ENCODE measurements around the gene TNFSF11.

Gene TNFSF11

DNA sequence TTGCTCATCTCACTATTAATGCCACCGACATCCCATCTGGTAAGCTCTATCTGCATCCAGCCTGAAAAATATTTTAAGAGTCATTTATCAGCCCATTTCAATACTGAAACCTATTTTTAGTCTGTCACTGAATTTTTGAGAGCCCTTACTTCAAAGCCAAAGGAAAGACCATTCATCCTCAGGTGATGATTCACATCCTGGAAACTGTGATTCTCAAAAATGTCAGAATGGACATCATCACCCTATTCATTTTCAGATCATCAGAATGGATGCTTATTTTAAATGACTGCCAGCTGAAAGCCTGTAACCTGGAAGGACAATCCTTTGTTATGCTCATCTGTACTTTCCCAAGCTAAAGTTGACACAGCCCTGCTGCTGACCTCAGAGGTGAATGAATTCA lies 27.0 kb downstream of the TNFSF11 start:
- H3K27me3 ChIP-seq = no peaks in the 10 kb centered on the region
- no peak overlapping the region for H3K4me3 ChIP-seq (ENCODE audit: low read depth in 1 of 2, low read length in 1 of 2)
- no peaks in the 10 kb centered on the region for H3K4me1 ChIP-seq (ENCODE audit: control insufficient read depth in 1 of 2, insufficient read depth in 1 of 2, low read depth in 1 of 2, low read length in 1 of 2)
- H3K9me3 ChIP-seq = no peaks in the 10 kb centered on the region
- TF ChIP-seq, protein P1, sequence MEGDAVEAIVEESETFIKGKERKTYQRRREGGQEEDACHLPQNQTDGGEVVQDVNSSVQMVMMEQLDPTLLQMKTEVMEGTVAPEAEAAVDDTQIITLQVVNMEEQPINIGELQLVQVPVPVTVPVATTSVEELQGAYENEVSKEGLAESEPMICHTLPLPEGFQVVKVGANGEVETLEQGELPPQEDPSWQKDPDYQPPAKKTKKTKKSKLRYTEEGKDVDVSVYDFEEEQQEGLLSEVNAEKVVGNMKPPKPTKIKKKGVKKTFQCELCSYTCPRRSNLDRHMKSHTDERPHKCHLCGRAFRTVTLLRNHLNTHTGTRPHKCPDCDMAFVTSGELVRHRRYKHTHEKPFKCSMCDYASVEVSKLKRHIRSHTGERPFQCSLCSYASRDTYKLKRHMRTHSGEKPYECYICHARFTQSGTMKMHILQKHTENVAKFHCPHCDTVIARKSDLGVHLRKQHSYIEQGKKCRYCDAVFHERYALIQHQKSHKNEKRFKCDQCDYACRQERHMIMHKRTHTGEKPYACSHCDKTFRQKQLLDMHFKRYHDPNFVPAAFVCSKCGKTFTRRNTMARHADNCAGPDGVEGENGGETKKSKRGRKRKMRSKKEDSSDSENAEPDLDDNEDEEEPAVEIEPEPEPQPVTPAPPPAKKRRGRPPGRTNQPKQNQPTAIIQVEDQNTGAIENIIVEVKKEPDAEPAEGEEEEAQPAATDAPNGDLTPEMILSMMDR (IDR thresholded peaks at IDR 0.05) = no peak
- no peak overlapping the region for H3K27ac ChIP-seq
- H3K36me3 ChIP-seq = no peaks in the 10 kb centered on the region

DNA sequence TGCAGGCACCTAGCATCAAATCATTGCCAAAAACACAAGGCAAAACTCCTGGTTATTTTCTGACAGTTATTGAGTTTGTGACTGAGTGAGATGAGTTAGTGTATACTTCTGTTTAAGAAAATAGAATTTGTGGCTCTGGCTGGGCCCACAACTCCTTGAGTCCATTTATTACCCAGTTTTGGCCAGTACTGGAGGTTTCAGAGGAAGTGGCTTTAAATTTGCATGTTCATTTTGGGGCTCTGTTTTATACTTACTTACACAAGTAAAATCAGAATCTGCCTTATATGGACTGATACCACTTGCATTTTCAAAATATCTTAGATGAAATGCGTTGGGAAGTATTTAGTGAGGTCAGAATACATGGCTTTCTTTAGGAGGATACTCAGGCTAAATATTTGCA lies 29.0 kb downstream of the TNFSF11 start:
- no peaks in the 10 kb centered on the region for H3K36me3 ChIP-seq
- H3K4me1 ChIP-seq (ENCODE audit: control insufficient read depth in 1 of 2, insufficient read depth in 1 of 2, low read depth in 1 of 2, low read length in 1 of 2) = no peaks in the 10 kb centered on the region
- H3K27ac ChIP-seq = no peak overlapping the region
- no peaks in the 10 kb centered on the region for H3K9me3 ChIP-seq
- no peak overlapping the region for H3K4me3 ChIP-seq (ENCODE audit: low read depth in 1 of 2, low read length in 1 of 2)
- TF ChIP-seq, protein P1 (IDR thresholded peaks at IDR 0.05) = no peak
- H3K27me3 ChIP-seq = no peaks in the 10 kb centered on the region

DNA sequence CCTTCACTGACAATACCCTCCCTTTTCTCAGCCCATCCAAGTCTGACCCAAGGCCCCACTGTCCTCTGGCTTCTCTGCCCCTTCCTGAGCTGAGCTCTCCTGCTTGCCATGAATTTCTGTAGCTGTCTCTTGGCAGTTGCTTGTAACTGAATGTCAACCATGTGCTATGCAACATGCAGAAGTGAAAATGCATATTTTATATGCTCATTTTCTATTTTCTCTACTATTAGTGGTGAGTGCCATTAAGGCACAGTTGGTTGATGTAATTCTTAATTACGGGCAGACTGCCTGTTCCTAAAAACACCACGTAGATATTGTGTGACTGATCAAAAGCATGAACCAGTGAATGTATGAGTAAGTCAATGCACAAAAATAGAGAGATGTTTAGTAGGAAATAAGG lies 29.6 kb downstream of the TNFSF11 start:
- Histone ChIP-seq H3K4me3 (ENCODE audit: low read depth in 1 of 2, low read length in 1 of 2) (no peak overlapping the region), H3K4me1 (ENCODE audit: control insufficient read depth in 1 of 2, insufficient read depth in 1 of 2, low read depth in 1 of 2, low read length in 1 of 2) (no peaks in the 10 kb centered on the region), H3K27ac (no peak overlapping the region), H3K9me3 (no peaks in the 10 kb centered on the region), H3K36me3 (no peaks in the 10 kb centered on the region), H3K27me3 (no peaks in the 10 kb centered on the region)
- TF ChIP-seq, protein P1 (IDR thresholded peaks at IDR 0.05) = no peak

DNA sequence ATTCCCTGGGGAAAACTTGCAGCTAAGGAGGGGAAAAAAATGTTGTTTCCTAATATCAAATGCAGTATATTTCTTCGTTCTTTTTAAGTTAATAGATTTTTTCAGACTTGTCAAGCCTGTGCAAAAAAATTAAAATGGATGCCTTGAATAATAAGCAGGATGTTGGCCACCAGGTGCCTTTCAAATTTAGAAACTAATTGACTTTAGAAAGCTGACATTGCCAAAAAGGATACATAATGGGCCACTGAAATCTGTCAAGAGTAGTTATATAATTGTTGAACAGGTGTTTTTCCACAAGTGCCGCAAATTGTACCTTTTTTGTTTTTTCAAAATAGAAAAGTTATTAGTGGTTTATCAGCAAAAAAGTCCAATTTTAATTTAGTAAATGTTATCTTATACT lies 33.6 kb downstream of the TNFSF11 start:
- H3K9me3 ChIP-seq = no peaks in the 10 kb centered on the region
- H3K27ac ChIP-seq = no peak overlapping the region
- H3K4me1 ChIP-seq (ENCODE audit: control insufficient read depth in 1 of 2, insufficient read depth in 1 of 2, low read depth in 1 of 2, low read length in 1 of 2) = no peaks in the 10 kb centered on the region
- H3K36me3 ChIP-seq = no peaks in the 10 kb centered on the region
- H3K27me3 ChIP-seq = no peaks in the 10 kb centered on the region
- TF ChIP-seq, protein P1 (IDR thresholded peaks at IDR 0.05) = no peak
- H3K4me3 ChIP-seq (ENCODE audit: low read depth in 1 of 2, low read length in 1 of 2) = no peak overlapping the region

DNA sequence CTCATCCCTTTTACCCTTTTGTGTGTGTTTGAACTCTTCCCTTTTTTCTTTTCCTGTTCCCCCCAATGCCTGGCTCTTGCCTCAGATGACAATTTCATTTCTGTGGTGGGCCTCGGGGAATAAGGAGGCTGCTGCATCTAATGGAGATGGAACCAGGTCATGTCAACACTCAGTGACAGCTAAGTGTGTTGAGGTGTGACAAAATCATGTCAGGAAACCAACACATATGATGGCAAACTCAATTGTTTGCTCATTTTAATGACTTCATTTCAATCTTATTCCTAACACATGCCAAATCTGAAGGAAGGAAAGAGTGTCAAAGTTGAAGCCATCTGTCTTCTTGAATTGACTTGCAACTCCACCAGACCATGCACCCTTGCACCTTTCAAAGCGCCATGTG lies 36.7 kb downstream of the TNFSF11 start:
- H3K36me3 ChIP-seq = no peaks in the 10 kb centered on the region
- TF ChIP-seq, protein P1 (IDR thresholded peaks at IDR 0.05) = no peak
- no peaks in the 10 kb centered on the region for H3K27me3 ChIP-seq
- H3K4me1 ChIP-seq (ENCODE audit: control insufficient read depth in 1 of 2, insufficient read depth in 1 of 2, low read depth in 1 of 2, low read length in 1 of 2) = no peaks in the 10 kb centered on the region
- H3K4me3 ChIP-seq (ENCODE audit: low read depth in 1 of 2, low read length in 1 of 2) = no peak overlapping the region
- H3K27ac ChIP-seq = no peak overlapping the region
- no peaks in the 10 kb centered on the region for H3K9me3 ChIP-seq
